SH-SY5Y (cell line): ENCODE measurements around the gene PPARG.

Source experiments
- GATA2 ChIP-seq: IDR thresholded peaks from 2 replicates; pipeline ENCODE4 v1.6.1; 2011; ENCODE audit warnings: mild to moderate bottlenecking, low read depth, low read length
- GATA3 ChIP-seq: IDR thresholded peaks from 2 replicates; pipeline ENCODE4 v1.6.1; 2011; ENCODE audit warnings: low read depth, mild to moderate bottlenecking, low read length, moderate library complexity

Gene PPARG

GRCh38 chr3:12270976-12271375 is 17.9 kb upstream of the PPARG start:
- TF ChIP-seq GATA3 (no peak), GATA2 (no peak)

GRCh38 chr3:12273045-12273695 is 15.7 kb upstream of the PPARG start:
- TF ChIP-seq GATA2 = no peak
- no peak for TF ChIP-seq GATA3

GRCh38 chr3:12275974-12276650 is 12.8 kb upstream of the PPARG start:
- TF ChIP-seq GATA2 (no peak), GATA3 (no peak)

GRCh38 chr3:12278566-12278965 is 10.3 kb upstream of the PPARG start:
- TF ChIP-seq GATA2 (no peak), GATA3 (no peak)

GRCh38 chr3:12279591-12280326 is 9.1 kb upstream of the PPARG start:
- TF ChIP-seq GATA2 (no peak), GATA3 (no peak)

GRCh38 chr3:12280357-12280806 is 8.5 kb upstream of the PPARG start:
- TF ChIP-seq GATA3 (no peak), GATA2 (no peak)

GRCh38 chr3:12284591-12284990 is 4.3 kb upstream of the PPARG start:
- no peak for TF ChIP-seq GATA2
- TF ChIP-seq GATA3 = no peak

- no peak for TF ChIP-seq GATA2
- TF ChIP-seq GATA3 = no peak
Observed at GRCh38 chr3:12285003-12285555, 3.8 kb upstream of the PPARG start.

- TF ChIP-seq GATA2 = no peak
- TF ChIP-seq GATA3 = no peak
Observed at GRCh38 chr3:12286504-12286903, 2.4 kb upstream of the PPARG start.

- TF ChIP-seq GATA3 (no peak), GATA2 (no peak)
Observed at GRCh38 chr3:12286927-12287726, 1.7 kb upstream of the PPARG start.

GRCh38 chr3:12287727-12288181 is 1.1 kb upstream of the PPARG start:
- no peak for TF ChIP-seq GATA2
- TF ChIP-seq GATA3 = no peak

GRCh38 chr3:12289524-12289923 is 654 bp downstream of the PPARG start:
- TF ChIP-seq GATA3 (no peak), GATA2 (no peak)

- TF ChIP-seq GATA2 (no peak), GATA3 (no peak)
Observed at GRCh38 chr3:12292770-12293169, 3.9 kb downstream of the PPARG start.

GRCh38 chr3:12294885-12295580 is 6.2 kb downstream of the PPARG start:
- TF ChIP-seq GATA3 = no peak
- no peak for TF ChIP-seq GATA2
